KMS-11 (cell line): ENCODE data around the gene ANK3.

Experiments used
- H2AFZ ChIP-seq: fragments of 200-600 bp; sonication (generic); 2 replicates; pipeline ENCODE4 v1.6.1; 2016; ENCODE audit warnings: antibody characterized with exemption, mixed run types, low read depth
- H3K27ac ChIP-seq: fragments of 200-600 bp; sonication (generic); 2 replicates; pipeline ENCODE4 v1.6.1; 2016; ENCODE audit warnings: mild to moderate bottlenecking, mixed run types
- H3K27me3 ChIP-seq: fragments of 200-600 bp; sonication (generic); 2 replicates; pipeline ENCODE4 v1.6.1; 2017; ENCODE audit warnings: mild to moderate bottlenecking, low read depth, mixed run types, moderate library complexity; ENCODE audit not compliant: insufficient read depth
- H3K36me3 ChIP-seq: fragments of 200-600 bp; sonication (generic); 2 replicates; pipeline ENCODE4 v1.6.1; 2017; ENCODE audit warnings: mild to moderate bottlenecking, mixed run types; ENCODE audit not compliant: insufficient read depth
- H3K4me1 ChIP-seq: fragments of 200-600 bp; sonication (generic); 2 replicates; pipeline ENCODE4 v1.6.1; 2016; ENCODE audit warnings: mild to moderate bottlenecking, low read depth, mixed run types; ENCODE audit not compliant: poor library complexity, severe bottlenecking
- H3K4me2 ChIP-seq: fragments of 200-600 bp; sonication (generic); 2 replicates; pipeline ENCODE4 v1.7.0; 2016; ENCODE audit warnings: mild to moderate bottlenecking, mixed run types
- H3K4me3 ChIP-seq: fragments of 200-600 bp; sonication (generic); IDR thresholded peaks from 2 replicates; pipeline ENCODE4 v1.6.1; 2017; ENCODE audit warnings: low read depth, low read length, mixed read lengths; ENCODE audit not compliant: insufficient read depth
- H3K79me2 ChIP-seq: fragments of 200-600 bp; sonication (generic); 2 replicates; pipeline ENCODE4 v1.6.1; 2016; ENCODE audit warnings: low read depth, mixed run types; ENCODE audit not compliant: insufficient read depth
- H3K9ac ChIP-seq: fragments of 200-600 bp; sonication (generic); 2 replicates; pipeline ENCODE4 v1.6.1; 2016; ENCODE audit warnings: mild to moderate bottlenecking, mixed run types
- H4K20me1 ChIP-seq: fragments of 200-600 bp; sonication (generic); 2 replicates; pipeline ENCODE4 v1.6.1; 2016; ENCODE audit warnings: mild to moderate bottlenecking, mixed run types; ENCODE audit not compliant: insufficient read depth
- CTCF ChIP-seq: fragments of 200-600 bp; sonication (generic); conservative IDR thresholded peaks from 2 replicates; pipeline ENCODE4 v1.6.1; 2017; ENCODE audit warnings: low read depth, mild to moderate bottlenecking, antibody characterized with exemption, low read length, moderate library complexity, mixed read lengths

Gene ANK3

GRCh38 chr10:60155943-60156683 lies 233.6 kb downstream of the ANK3 start:
- Histone ChIP-seq H3K4me3 (no peak overlapping the region), H2AFZ (no peak overlapping the region), H3K4me1 (no peaks in the 10 kb centered on the region), H4K20me1 (no peaks in the 10 kb centered on the region), H3K79me2 (no peaks in the 10 kb centered on the region), H3K36me3 (peaks cover 8% of the 10 kb centered on the region; the same call in 1 of the 2 replicates), H3K27ac (no peak overlapping the region), H3K4me2 (no peak overlapping the region), H3K9ac (no peak overlapping the region), H3K27me3 (no peaks in the 10 kb centered on the region)
- TF ChIP-seq CTCF = no peak

GRCh38 chr10:60155099-60155877 lies 234.4 kb downstream of the ANK3 start:
- Histone ChIP-seq H3K4me1 (no peaks in the 10 kb centered on the region), H3K27me3 (no peaks in the 10 kb centered on the region), H3K27ac (no peak overlapping the region), H3K4me2 (no peak overlapping the region), H4K20me1 (no peaks in the 10 kb centered on the region), H3K36me3 (peaks cover 8% of the 10 kb centered on the region; the same call in 1 of the 2 replicates), H3K9ac (no peak overlapping the region), H3K4me3 (no peak overlapping the region), H2AFZ (no peak overlapping the region), H3K79me2 (no peaks in the 10 kb centered on the region)
- TF ChIP-seq CTCF = no peak

GRCh38 chr10:60149003-60149402 lies 240.7 kb downstream of the ANK3 start:
- Histone ChIP-seq H3K4me1 (no peaks in the 10 kb centered on the region), H3K27ac (no peak overlapping the region), H4K20me1 (no peaks in the 10 kb centered on the region), H3K9ac (no peak overlapping the region), H2AFZ (no peak overlapping the region), H3K79me2 (no peaks in the 10 kb centered on the region), H3K27me3 (no peaks in the 10 kb centered on the region), H3K4me2 (no peak overlapping the region), H3K36me3 (peaks cover 11% of the 10 kb centered on the region; the same call in 1 of the 2 replicates), H3K4me3 (no peak overlapping the region)
- TF ChIP-seq CTCF = no peak

- no peaks in the 10 kb centered on the region for H3K79me2 ChIP-seq
- TF ChIP-seq CTCF = no peak
- H3K9ac ChIP-seq = no peak overlapping the region
Measured at GRCh38 chr10:60148266-60148840, 241.3 kb downstream of the ANK3 start.

More at GRCh38 chr10:60148266-60148840, 241.3 kb downstream of the ANK3 start:
- H3K36me3 ChIP-seq = peaks cover 7% of the 10 kb centered on the region; the same call in 1 of the 2 replicates
- no peak overlapping the region for H3K4me2 ChIP-seq
- no peaks in the 10 kb centered on the region for H4K20me1 ChIP-seq
- H2AFZ ChIP-seq = no peak overlapping the region
- H3K4me3 ChIP-seq = no peak overlapping the region
- H3K27ac ChIP-seq = no peak overlapping the region
- H3K4me1 ChIP-seq = no peaks in the 10 kb centered on the region
- no peaks in the 10 kb centered on the region for H3K27me3 ChIP-seq
